Mucosa of gallbladder (tissue), 1 donor: ENCODE data around the gene TAP2. TPM values are rescaled to one million over a fixed set of nuclear protein-coding genes. Genes with fewer than 3 reads are reported as not detected.

Experiments used
- DNase-seq: peaks from one replicate; pipeline ENCODE4 v3.0.0-alpha.2; 2020; ENCODE audit warnings: low spot score
- total RNA-seq: library from RNA; stranded (reverse); gene quantifications from one replicate; pipeline ENCODE4 v1.2.1, GENCODE V29; 2021
- donor health status: DM: no; HTN: no; CAD: no.

Gene TAP2
- total RNA-seq, 1 donor from 2014 or later: 40.4 TPM

DNA sequence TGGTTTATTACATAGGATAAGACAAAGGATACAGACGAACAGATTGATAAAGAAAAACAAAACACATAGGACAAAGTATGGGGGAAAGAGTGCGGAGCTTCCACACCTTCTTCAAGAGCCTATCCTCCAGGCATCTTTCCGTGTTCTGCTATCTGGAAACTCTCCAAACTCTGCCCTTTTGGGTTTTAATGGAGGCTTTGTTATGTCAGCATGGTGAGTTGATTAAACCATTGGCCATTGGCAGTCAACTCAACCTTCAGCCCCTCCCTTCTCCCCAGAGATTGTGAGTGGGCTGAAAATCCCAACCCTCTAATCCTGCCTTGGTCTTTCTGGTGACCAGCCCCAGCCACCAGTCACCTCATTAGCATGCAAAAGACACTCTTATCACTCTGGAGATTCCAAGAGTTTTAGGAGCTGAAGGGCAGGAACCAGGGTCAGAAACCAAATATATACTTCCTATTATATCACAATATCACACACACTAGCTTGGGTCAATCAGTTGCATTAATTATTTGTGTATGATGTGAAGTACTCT lies 45.6 kb downstream of the TAP2 start:
- no peak for DNase-seq

DNA sequence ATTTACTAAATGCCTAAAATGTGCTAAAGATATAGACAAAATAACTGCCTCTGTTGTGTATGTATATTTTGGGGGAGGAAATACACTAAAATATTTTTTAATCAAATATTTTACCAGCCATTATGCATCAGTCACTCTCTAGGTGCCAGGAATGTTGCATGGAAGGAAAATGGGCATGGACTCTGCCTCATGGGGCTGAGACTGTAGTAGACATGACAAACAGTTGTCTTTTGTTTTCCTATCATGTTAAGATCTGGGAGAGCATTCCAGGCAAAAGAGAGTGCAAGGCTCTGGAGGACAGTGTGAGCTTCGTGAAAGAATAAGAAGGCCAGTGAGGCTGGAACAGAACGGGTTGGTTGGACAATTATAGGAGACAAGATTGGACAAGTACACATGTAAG lies 48.2 kb downstream of the TAP2 start:
- no peak for DNase-seq

Other genes starting within 250 kb of the TAP2 start
- 174 TPM for gene HLA-DRB1, start 248.9 kb downstream of the TAP2 start, total RNA-seq
- 38.8 TPM for gene HLA-DQA1, start 201.3 kb downstream of the TAP2 start, total RNA-seq
- gene HLA-DQB1, start 172.1 kb downstream of the TAP2 start, total RNA-seq: 23.2 TPM
- gene HLA-DQA2, start 97.3 kb downstream of the TAP2 start, total RNA-seq: 2.4 TPM
- 4.0 TPM for gene HLA-DQB2, start 75.2 kb downstream of the TAP2 start, total RNA-seq
- gene HLA-DOB, start 21.7 kb downstream of the TAP2 start, total RNA-seq: 0.69 TPM
- gene PSMB8, start 5.3 kb upstream of the TAP2 start, total RNA-seq: 73.7 TPM
- gene TAP1, start 15.0 kb upstream of the TAP2 start, total RNA-seq: 41.3 TPM
- 31.2 TPM for gene PSMB9, start 15.5 kb upstream of the TAP2 start, total RNA-seq
- 43.2 TPM for gene HLA-DMB, start 102.3 kb upstream of the TAP2 start, total RNA-seq
- 68.2 TPM for gene HLA-DMA, start 114.4 kb upstream of the TAP2 start, total RNA-seq
- gene BRD2, start 129.9 kb upstream of the TAP2 start, total RNA-seq: 150 TPM
- gene HLA-DOA, start 170.9 kb upstream of the TAP2 start, total RNA-seq: 8.4 TPM
- 185 TPM for gene HLA-DPA1, start 234.9 kb upstream of the TAP2 start, total RNA-seq
- 174 TPM for gene HLA-DPB1, start 237.3 kb upstream of the TAP2 start, total RNA-seq